HUES6 (cell line): ENCODE measurements around the gene ZSCAN20.

Experiments
- H3K27ac ChIP-seq: 2 replicates; pipeline ENCODE4 v1.7.0; 2013; ENCODE audit warnings: low read depth, mild to moderate bottlenecking, low read length, inconsistent platforms
- H3K27me3 ChIP-seq: 2 replicates; pipeline ENCODE4 v1.6.1; 2013; ENCODE audit warnings: low read length; ENCODE audit not compliant: control insufficient read depth, insufficient read depth
- H3K36me3 ChIP-seq: 2 replicates; pipeline ENCODE4 v1.6.1; 2013; ENCODE audit warnings: low read length; ENCODE audit not compliant: control insufficient read depth, insufficient read depth
- H3K4me1 ChIP-seq: 2 replicates; pipeline ENCODE4 v1.6.1; 2013; ENCODE audit warnings: low read length; ENCODE audit not compliant: control insufficient read depth, insufficient read depth
- H3K4me3 ChIP-seq: 2 replicates; pipeline ENCODE4 v1.5.1; 2013; ENCODE audit warnings: low read depth, low read length
- H3K9ac ChIP-seq: one replicate; pipeline ENCODE4 v1.6.1; 2013; ENCODE audit warnings: mild to moderate bottlenecking, low read length
- H3K9me3 ChIP-seq: 2 replicates; pipeline ENCODE4 v1.6.1; 2013; ENCODE audit warnings: low read depth, low read length; ENCODE audit not compliant: control insufficient read depth, insufficient read depth

Gene ZSCAN20

GRCh38 chr1:33466159-33466558 lies 6.3 kb upstream of the ZSCAN20 start:
- H3K4me3 ChIP-seq = no peak overlapping the region
- H3K27ac ChIP-seq = no peak overlapping the region
- H3K9me3 ChIP-seq = no peaks in the 10 kb centered on the region
- H3K27me3 ChIP-seq = no peaks in the 10 kb centered on the region
- no peaks in the 10 kb centered on the region for H3K36me3 ChIP-seq
- no peak overlapping the region for H3K9ac ChIP-seq
- H3K4me1 ChIP-seq = peaks cover 6% of the 10 kb centered on the region; the same call in 1 of the 2 replicates

- no peak overlapping the region for H3K4me3 ChIP-seq
- no peaks in the 10 kb centered on the region for H3K27me3 ChIP-seq
- no peaks in the 10 kb centered on the region for H3K9me3 ChIP-seq
- no peak overlapping the region for H3K9ac ChIP-seq
- H3K27ac ChIP-seq = no peak overlapping the region
- no peaks in the 10 kb centered on the region for H3K36me3 ChIP-seq
- H3K4me1 ChIP-seq = peaks cover 12% of the 10 kb centered on the region
These were observed 4.4 kb upstream of the ZSCAN20 start for GRCh38 chr1:33468011-33468410.

- Histone ChIP-seq H3K9me3 (no peaks in the 10 kb centered on the region), H3K36me3 (no peaks in the 10 kb centered on the region), H3K27me3 (no peaks in the 10 kb centered on the region), H3K4me3 (no peak overlapping the region), H3K4me1 (peaks cover 14% of the 10 kb centered on the region), H3K9ac (no peak overlapping the region), H3K27ac (no peak overlapping the region)
These were observed 3.9 kb upstream of the ZSCAN20 start for GRCh38 chr1:33468531-33468930.

- H3K9me3 ChIP-seq = no peaks in the 10 kb centered on the region
- H3K27ac ChIP-seq = no peak overlapping the region
- peaks cover 14% of the 10 kb centered on the region for H3K4me1 ChIP-seq
- H3K27me3 ChIP-seq = no peaks in the 10 kb centered on the region
- no peaks in the 10 kb centered on the region for H3K36me3 ChIP-seq
- H3K9ac ChIP-seq = no peak overlapping the region
- H3K4me3 ChIP-seq = no peak overlapping the region
These were observed 3.5 kb upstream of the ZSCAN20 start for GRCh38 chr1:33468967-33469366.

DNA sequence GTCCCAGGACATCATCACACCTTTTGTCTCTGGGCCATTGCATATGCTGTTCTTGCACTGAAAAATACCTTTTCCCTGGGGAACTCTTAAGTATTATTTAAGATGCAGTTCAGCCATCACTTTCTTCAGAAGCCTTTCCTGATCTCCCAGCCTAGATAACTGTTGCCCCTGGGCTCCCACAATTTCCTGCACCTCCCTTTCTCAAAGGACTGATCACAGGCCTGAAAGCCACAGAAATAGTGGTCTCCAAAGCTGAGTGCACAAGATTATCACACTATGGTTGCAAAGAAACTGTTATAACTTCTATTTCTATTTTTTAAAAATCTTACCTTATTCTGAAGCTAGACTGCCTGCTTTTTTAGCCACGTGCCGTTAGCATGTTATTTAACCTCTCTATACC lies 2.8 kb upstream of the ZSCAN20 start:
- Histone ChIP-seq H3K27ac (no peak overlapping the region), H3K4me1 (peaks cover 14% of the 10 kb centered on the region), H3K9ac (no peak overlapping the region), H3K27me3 (no peaks in the 10 kb centered on the region), H3K4me3 (no peak overlapping the region), H3K36me3 (no peaks in the 10 kb centered on the region), H3K9me3 (no peaks in the 10 kb centered on the region)

- H3K27ac ChIP-seq = no peak overlapping the region
- H3K9ac ChIP-seq = no peak overlapping the region
These were observed 1.9 kb upstream of the ZSCAN20 start for GRCh38 chr1:33470495-33471012.

GRCh38 chr1:33471416-33471815 lies 1.0 kb upstream of the ZSCAN20 start:
- Histone ChIP-seq H3K9ac (no peak overlapping the region), H3K36me3 (no peaks in the 10 kb centered on the region), H3K4me3 (no peak overlapping the region), H3K27me3 (no peaks in the 10 kb centered on the region), H3K27ac (no peak overlapping the region), H3K4me1 (peaks cover 14% of the 10 kb centered on the region), H3K9me3 (no peaks in the 10 kb centered on the region)

More at GRCh38 chr1:33470495-33471012, 1.9 kb upstream of the ZSCAN20 start:
- peaks cover 14% of the 10 kb centered on the region for H3K4me1 ChIP-seq
- no peaks in the 10 kb centered on the region for H3K9me3 ChIP-seq
- no peaks in the 10 kb centered on the region for H3K36me3 ChIP-seq
- H3K27me3 ChIP-seq = no peaks in the 10 kb centered on the region
- no peak overlapping the region for H3K4me3 ChIP-seq

DNA sequence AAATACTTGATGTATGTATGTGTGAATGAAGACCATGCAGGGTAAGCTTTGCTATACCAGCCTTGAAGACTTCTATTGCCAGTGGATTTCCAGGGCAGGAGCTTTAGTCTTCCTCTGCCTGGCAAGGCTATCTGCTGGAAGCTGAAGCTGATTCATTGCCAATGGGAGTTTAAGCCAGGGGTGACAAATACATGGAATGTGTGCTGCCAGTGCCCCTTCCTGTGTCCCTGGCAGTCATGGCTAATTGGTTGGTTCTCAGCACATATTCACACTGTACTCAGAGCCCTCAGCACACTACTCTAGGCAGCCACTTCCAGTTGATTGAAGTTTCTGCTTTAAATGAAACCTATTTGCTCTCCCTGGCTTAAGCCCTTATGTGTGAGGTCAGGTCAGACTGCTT lies 1.5 kb downstream of the ZSCAN20 start:
- Histone ChIP-seq H3K27me3 (no peaks in the 10 kb centered on the region), H3K36me3 (no peaks in the 10 kb centered on the region), H3K9ac (no peak overlapping the region), H3K4me1 (peaks cover 8% of the 10 kb centered on the region), H3K9me3 (no peaks in the 10 kb centered on the region), H3K27ac (no peak overlapping the region), H3K4me3 (no peak overlapping the region)

DNA sequence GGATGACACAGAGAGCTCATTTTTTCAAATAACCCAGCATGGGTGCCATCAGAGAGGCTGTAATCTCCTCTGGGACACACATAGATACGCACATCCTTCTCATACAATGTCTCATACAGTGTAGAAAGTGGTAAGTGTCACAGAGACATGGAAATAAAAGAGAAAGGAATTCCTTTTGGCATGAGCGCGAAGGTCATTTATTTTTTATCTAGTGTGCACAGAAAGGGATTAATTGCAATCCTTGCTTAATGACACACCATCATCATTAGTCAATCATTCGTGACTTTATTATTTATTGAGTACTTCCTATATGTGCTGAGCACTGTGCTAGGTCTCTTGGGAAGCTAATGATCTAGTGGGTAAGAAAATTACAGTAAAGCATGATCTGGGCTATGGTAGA lies 5.0 kb downstream of the ZSCAN20 start:
- Histone ChIP-seq H3K27ac (no peak overlapping the region), H3K4me1 (0 out of 2 replicates have a peak, but pooled peaks cover 3% of the 10 kb centered on the region), H3K9ac (no peak overlapping the region), H3K4me3 (no peak overlapping the region), H3K9me3 (no peaks in the 10 kb centered on the region), H3K36me3 (peaks cover 15% of the 10 kb centered on the region), H3K27me3 (no peaks in the 10 kb centered on the region)

- Histone ChIP-seq H3K9ac (no peak overlapping the region), H3K4me3 (no peak overlapping the region), H3K27ac (no peak overlapping the region), H3K4me1 (no peaks in the 10 kb centered on the region), H3K36me3 (peaks cover 15% of the 10 kb centered on the region), H3K9me3 (no peaks in the 10 kb centered on the region), H3K27me3 (no peaks in the 10 kb centered on the region)
These were observed 10.0 kb downstream of the ZSCAN20 start for GRCh38 chr1:33482412-33482811.

- no peaks in the 10 kb centered on the region for H3K27me3 ChIP-seq
- no peak overlapping the region for H3K27ac ChIP-seq
- H3K4me3 ChIP-seq = no peak overlapping the region
- H3K36me3 ChIP-seq = peaks cover 43% of the 10 kb centered on the region
- H3K9me3 ChIP-seq = peaks cover 19% of the 10 kb centered on the region
- no peaks in the 10 kb centered on the region for H3K4me1 ChIP-seq
- no peak overlapping the region for H3K9ac ChIP-seq
These were observed 16.2 kb downstream of the ZSCAN20 start for GRCh38 chr1:33488624-33489023.

- no peak overlapping the region for H3K4me3 ChIP-seq
- H3K36me3 ChIP-seq = peaks cover 63% of the 10 kb centered on the region
- no peaks in the 10 kb centered on the region for H3K27me3 ChIP-seq
- no peak overlapping the region for H3K9ac ChIP-seq
- H3K27ac ChIP-seq = no peak overlapping the region
- H3K9me3 ChIP-seq = peaks cover 61% of the 10 kb centered on the region
- H3K4me1 ChIP-seq = no peaks in the 10 kb centered on the region
These were observed 22.5 kb downstream of the ZSCAN20 start for GRCh38 chr1:33494929-33495328.
